RPMI8226 (cell line): ENCODE results near the gene CCL1.
"Not testable (repeated sequence)": the region's sequence is repeated elsewhere in the genome, so short reads cannot be mapped to it uniquely, and the experiment has no call there.

Source experiments
- DNase-seq: peaks from one replicate; pipeline ENCODE4 v3.0.0-alpha.2; 2015

CCL1 gene

GRCh38 chr17:34357398-34357797, 5.6 kb downstream of the CCL1 start:
- no peak for DNase-seq

- no peak for DNase-seq
Measured at GRCh38 chr17:34356194-34356593, 6.8 kb downstream of the CCL1 start, which contains the start of gene CCL13. TSS of gene CCL13 (plus strand) at chr17:34356480. CDS start at chr17:34356527, 47 bp downstream.

GRCh38 chr17:34354637-34355036, 8.4 kb downstream of the CCL1 start:
- no peak for DNase-seq

- DNase-seq: no peak
Measured at GRCh38 chr17:34352191-34352590, 10.8 kb downstream of the CCL1 start.

- no peak for DNase-seq
Measured at GRCh38 chr17:34351096-34351495, 11.9 kb downstream of the CCL1 start.

GRCh38 chr17:34349751-34350150, 13.3 kb downstream of the CCL1 start:
- no peak for DNase-seq

GRCh38 chr17:34347063-34347462, 16.0 kb downstream of the CCL1 start:
- no peak for DNase-seq

- DNase-seq: no peak
Measured at GRCh38 chr17:34341916-34342315, 21.1 kb downstream of the CCL1 start.

GRCh38 chr17:34339138-34339770, 23.8 kb downstream of the CCL1 start:
- no peak for DNase-seq

- no peak for DNase-seq
Measured at GRCh38 chr17:34337701-34338100, 25.3 kb downstream of the CCL1 start.

- not testable (repeated sequence) for DNase-seq
Measured at GRCh38 chr17:34327580-34327979, 35.5 kb downstream of the CCL1 start.

- no peak for DNase-seq
Measured at GRCh38 chr17:34321964-34322363, 41.1 kb downstream of the CCL1 start.

GRCh38 chr17:34319039-34319483, 44.0 kb downstream of the CCL1 start, which contains the start of gene CCL8:
TSS of gene CCL8 (plus strand) at chr17:34319435. CDS start at chr17:34319502, 67 bp downstream.
- no peak for DNase-seq

GRCh38 chr17:34318474-34318873, 44.6 kb downstream of the CCL1 start:
- DNase-seq: peak; percentile 25

GRCh38 chr17:34314279-34314678, 48.8 kb downstream of the CCL1 start:
- no peak for DNase-seq

- DNase-seq: no peak
Measured at GRCh38 chr17:34313164-34313563, 49.9 kb downstream of the CCL1 start.

GRCh38 chr17:34312080-34312479, 51.0 kb downstream of the CCL1 start:
- no peak for DNase-seq

- DNase-seq: no peak
Measured at GRCh38 chr17:34311291-34311690, 51.7 kb downstream of the CCL1 start.
